Motor neuron (in vitro differentiated cells): ENCODE data around the gene RBM17. TPM values are rescaled to one million over a fixed set of nuclear protein-coding genes. Genes with fewer than 3 reads are reported as not detected.
"Not testable (repeated sequence)": the region's sequence is repeated elsewhere in the genome, so short reads cannot be mapped to it uniquely, and the experiment has no call there.

Experiments used
- ATAC-seq, 8 experiments: fragments of 200-7000 bp; cut with Tn5 transposase; replicated peaks in 6 of 8; 2 replicates each; pipeline ENCODE4 v1.8.0; 2021; ENCODE audit warnings: mild to moderate bottlenecking in 8 of 8, moderate library complexity in 8 of 8
- H3K27ac ChIP-seq, 2 donors: fragments of 250-450 bp; sonication (Bioruptor Pico); 2 replicates each; pipeline ENCODE4 v1.9.0; 2021; ENCODE audit warnings: antibody characterized with exemption in 2 of 2, mild to moderate bottlenecking in 2 of 2, moderate library complexity in 1 of 2
- H3K4me1 ChIP-seq, 2 donors: fragments of 250-450 bp; sonication (Bioruptor Pico); replicated peaks in 1 of 2; 2 replicates each; pipeline ENCODE4 v1.6.1; 2021; ENCODE audit warnings: antibody characterized with exemption in 2 of 2, mild to moderate bottlenecking in 2 of 2, moderate library complexity in 1 of 2
- H3K4me3 ChIP-seq, 5 donors: fragments of 250-450 bp; sonication (Bioruptor Pico); 2 replicates each; pipeline ENCODE4 v1.9.0; 2021; ENCODE audit warnings: antibody characterized with exemption in 5 of 5, mild to moderate bottlenecking in 5 of 5, moderate library complexity in 4 of 5
- WGBS, 10 experiments: fragments of 450-650 bp; shearing (Covaris generic); methylation state at CpG; one replicate each; pipeline ENCODE4 v1.0.0; 2022; 5-methylcytosine and 5-hydroxymethylcytosine counted together
- in situ Hi-C, 9 experiments: fragments of 400-800 bp; cut with MboI; loops; one replicate each; pipeline ENCODE4 v1.15.0; 2021; ENCODE audit warnings: low sequenced_read_pairs in 9 of 9, low pct_unique_long_range_greater_than_20kb in 2 of 9; ENCODE audit not compliant: unreplicated experiment in 9 of 9
- total RNA-seq, 8 experiments: library from RNA; unstranded; fragments of 300-600 nt; gene quantifications; 2 replicates each; pipeline versions ENCODE4 v1.2.3 to v1.2.4, GENCODE V29; 2022

Gene RBM17
- total RNA-seq, 8 experiments from 2014 or later, result 29.2 to 128 (median 50.7) TPM

DNA sequence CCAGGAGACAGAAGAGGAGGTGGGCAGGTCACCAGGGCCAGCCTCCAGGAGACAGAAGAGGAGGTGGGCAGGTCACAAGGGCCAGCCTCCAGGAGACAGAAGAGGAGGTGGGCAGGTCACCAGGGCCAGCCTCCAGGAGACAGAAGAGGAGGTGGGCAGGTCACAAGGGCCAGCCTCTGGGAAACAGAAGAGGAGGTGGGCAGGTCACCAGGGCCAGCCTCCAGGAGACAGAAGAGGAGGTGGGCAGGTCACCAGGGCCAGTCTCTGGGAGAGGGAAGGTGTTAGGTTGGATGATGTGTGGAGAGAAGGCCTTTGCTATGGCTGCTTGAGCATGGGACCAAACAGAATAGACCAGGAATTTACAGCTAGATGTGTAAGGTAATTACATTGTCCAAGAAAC, 38.6 kb downstream of the RBM17 start:
- H3K4me3 ChIP-seq, in situ Hi-C loops, H3K27ac ChIP-seq, ATAC-seq: not testable (repeated sequence)
- peaks cover 3 to 12% of the 10 kb centered on the region in 2 donors for H3K4me1 ChIP-seq

DNA sequence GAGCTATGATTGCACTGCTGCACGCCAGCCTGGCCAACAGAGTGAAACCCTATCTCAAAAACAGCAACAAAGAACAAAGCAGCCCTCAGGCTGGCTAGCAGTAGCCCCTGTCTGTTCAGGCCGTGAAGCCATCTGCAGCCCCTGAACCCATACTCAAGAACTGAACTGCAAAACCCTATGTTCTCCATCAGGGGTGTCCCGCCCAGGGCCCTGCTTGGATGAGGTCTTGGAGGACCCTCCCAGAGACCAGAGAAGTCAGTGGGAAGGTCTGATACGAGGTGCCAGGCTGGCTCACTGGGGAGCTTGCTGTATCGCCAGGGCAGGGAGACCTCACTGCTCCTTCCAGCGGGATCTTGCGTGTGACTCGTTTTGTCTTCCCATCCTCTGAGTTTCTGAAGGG, 39.3 kb downstream of the RBM17 start:
- in situ Hi-C loops, result no loop called here
- Histone ChIP-seq H3K4me3 (no peak overlapping the region), H3K4me1 (peaks cover 3 to 12% of the 10 kb centered on the region in 2 donors), H3K27ac (no peak overlapping the region)
- no peak for ATAC-seq
- 50 to 90% (median 77%) methylated on average over 2 to 4 of the region's 8 CpGs; no CpG with 5 or more reads in 5 of the 10 experiments for WGBS, 10 experiments

DNA sequence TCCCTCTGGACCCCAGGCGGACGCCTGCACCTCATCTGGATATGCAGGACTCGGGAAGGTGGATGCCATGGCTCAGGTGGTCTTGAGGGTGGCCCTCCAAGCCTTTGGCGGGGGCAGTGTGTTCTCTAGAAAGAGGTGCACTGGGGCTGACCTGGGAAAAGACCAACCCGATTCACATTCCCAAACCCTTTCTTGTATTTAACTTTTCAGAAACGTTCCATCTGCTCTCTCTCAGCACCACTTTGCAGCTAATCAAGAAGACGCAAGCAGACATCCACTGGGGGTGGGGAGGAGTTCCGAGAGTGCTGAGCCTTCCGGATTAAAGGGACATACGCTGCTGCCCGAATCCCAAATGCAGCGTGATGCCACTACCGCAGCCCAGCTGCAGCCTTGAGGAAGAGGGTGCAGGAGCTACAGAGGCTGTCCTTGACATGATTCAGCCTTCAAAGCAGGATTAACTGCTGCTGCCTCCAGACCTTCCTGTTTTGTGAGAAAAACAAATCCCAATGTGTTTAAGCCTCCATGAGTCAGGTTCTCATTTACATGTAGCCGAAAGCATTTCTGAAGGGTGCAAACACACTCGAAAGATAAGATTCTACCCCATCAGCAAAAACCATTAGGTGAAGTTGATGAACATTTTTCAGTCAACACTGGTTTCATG, 39.9 kb downstream of the RBM17 start:
- in situ Hi-C loops, result no loop called here
- WGBS, 10 experiments, result 4 to 93% (median 54%) methylated on average over 1 to 9 of the region's 15 CpGs; no CpG with 5 or more reads in 2 of the 10 experiments
- peaks cover 3 to 17% of the 10 kb centered on the region in 2 donors for H3K4me1 ChIP-seq
- peak in 6 of 8 experiments; percentile 24 to 72 (median 44) for ATAC-seq
- H3K27ac ChIP-seq, result no peak overlapping the region
- no peak overlapping the region for H3K4me3 ChIP-seq

DNA sequence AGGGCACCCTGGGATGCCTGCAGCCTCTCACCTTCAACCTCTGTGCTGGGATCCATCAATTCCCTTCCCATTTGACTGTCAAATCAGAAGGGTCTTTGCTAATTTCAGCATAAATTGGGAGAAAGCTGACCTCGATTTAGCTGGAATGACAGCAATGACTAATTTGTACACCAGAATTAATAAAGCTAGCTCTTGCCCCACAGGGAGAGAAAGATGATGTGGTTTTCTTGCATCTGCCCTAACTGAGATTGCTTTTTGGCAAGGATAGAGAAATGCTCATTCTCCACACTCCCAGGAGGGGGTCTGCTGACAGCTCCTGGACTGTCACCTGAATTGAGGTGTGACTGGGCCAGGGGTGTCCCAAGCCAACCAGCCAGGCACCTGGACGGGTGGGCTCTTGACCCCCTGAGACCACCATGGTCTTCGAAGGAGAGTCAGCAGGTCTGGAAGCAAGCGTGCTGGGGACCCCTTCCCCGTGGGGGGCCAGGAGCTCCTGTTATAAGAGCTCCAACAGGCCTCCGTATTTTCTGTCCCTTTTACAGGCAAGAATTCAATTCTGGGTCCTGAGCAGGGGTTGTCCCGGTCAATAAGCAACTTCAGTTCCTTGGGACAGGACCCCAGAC, 42.1 kb downstream of the RBM17 start:
- in situ Hi-C loops, result no loop called here
- ATAC-seq, result no peak
- WGBS, 10 experiments, result 0 to 100% (median 69%) methylated on average over 1 to 6 of the region's 7 CpGs; no CpG with 5 or more reads in 1 of the 10 experiments
- Histone ChIP-seq H3K4me1 (peaks cover 8 to 29% of the 10 kb centered on the region in 2 donors), H3K4me3 (no peak overlapping the region), H3K27ac (no peak overlapping the region)

DNA sequence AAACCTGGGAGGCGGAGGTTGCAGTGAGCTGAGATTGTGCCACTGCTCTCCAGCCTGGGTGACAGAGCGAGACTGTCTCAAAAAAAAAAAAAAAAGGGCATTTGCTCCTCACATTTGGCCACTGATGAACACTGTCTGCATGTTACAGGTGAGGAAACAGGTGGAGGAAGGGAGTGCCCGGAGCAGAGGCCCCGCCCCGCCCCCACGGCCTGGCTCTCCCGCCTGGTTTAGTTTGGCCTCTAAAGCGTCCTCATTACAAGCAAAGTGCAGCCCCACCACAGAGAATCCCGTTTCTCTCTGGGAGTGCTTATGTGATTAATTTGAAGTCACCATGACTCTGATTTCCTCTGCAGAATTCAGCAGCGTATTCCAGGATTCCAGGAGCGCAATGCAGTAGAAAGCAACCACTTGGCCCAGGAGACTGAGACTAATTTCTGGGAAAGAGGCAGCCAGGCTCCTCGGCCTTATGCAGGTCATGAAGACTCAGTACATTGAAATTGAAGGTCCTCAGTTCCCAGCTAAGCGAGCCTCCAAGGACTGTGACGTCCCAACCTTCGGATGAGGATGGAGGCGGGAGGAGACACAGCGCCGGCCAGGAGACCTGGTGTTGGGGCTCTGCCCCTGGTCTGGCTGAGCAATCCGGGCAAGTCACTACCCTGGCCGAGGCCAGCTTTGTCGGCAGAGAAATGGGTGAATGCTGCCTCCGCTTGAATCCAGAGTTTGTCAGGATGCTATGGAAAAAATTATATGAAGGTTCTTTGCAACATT, 44.7 kb downstream of the RBM17 start:
- Histone ChIP-seq H3K27ac (no peak overlapping the region), H3K4me1 (peaks cover 7 to 25% of the 10 kb centered on the region in 2 donors), H3K4me3 (no peak overlapping the region)
- 60 to 100% (median 80%) methylated on average over 1 to 11 of the region's 22 CpGs for WGBS, 10 experiments
- in situ Hi-C loops, result no loop called here
- ATAC-seq, result peak in 2 of 8 experiments; percentile 23 to 45

DNA sequence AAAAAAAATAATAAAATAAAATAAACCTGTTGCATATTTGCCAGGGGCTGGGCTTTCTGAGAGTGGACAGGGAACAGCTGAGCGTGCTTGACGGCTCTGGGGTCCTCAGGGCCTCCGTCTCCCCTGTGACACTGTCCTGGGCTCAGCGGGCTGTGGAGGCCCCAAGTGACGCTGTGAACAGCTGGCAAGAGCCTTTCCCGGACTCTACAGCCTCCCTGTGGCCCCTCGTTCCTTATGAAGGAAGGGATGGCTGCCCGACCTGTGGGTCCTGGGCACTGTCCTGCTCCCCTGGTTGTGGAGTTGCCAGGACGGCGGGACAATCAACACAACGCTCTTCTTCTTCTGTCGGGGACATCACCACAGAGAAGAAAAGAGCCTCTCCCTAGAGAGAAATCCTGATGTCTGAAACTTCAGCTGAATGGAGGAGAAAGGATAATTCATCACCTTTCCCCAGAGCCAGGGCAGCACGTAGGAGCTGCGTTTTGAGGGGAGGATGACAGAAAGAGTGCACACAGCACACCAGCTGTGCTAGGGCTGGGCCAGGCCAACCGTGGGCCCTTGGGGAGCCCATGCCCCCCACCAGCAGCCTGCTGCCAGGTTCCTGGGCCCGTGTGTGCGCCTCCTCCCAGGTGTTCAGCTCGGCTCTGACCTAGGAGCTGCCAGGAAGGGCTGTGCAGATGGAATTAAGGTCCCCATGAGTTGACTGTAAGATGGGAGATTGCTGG, 45.4 kb downstream of the RBM17 start:
- Histone ChIP-seq H3K4me3 (no peak overlapping the region), H3K4me1 (peaks cover 5 to 19% of the 10 kb centered on the region in 2 donors), H3K27ac (no peak overlapping the region)
- 50 to 100% (median 76%) methylated on average over 1 to 7 of the region's 18 CpGs; no CpG with 5 or more reads in 5 of the 10 experiments for WGBS, 10 experiments
- peak in 5 of 8 experiments; percentile 33 to 71 (median 58) for ATAC-seq
- in situ Hi-C loops, result no loop called here

DNA sequence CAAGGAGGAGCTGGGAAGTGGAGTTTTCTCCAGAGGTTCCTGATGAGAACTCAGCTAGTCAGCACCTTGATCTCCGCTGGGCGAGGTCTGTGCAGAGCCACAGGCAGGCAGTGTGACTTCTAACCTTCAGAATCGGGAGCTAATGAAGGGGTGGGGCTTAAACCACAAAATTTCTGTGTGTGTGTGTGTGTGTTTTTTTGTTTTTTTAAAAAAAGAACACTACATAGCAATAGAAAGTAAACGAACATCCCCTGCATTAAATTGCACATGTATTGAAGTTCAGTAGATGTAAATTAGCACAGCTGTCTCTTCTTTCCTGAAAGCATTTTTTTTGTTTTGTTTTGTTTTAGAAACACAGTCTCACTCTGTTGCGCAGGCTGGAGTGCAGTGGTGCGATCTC, 46.2 kb downstream of the RBM17 start:
- ATAC-seq, result peak in 1 of 8 experiments; percentile 67
- Histone ChIP-seq H3K4me3 (no peak overlapping the region), H3K4me1 (peaks cover 5 to 19% of the 10 kb centered on the region in 2 donors), H3K27ac (no peak overlapping the region)
- in situ Hi-C loops, result no loop called here
- WGBS, 10 experiments, result 0 to 100% (median 83%) methylated on average over 1 to 5 of the region's 6 CpGs; no CpG with 5 or more reads in 3 of the 10 experiments

DNA sequence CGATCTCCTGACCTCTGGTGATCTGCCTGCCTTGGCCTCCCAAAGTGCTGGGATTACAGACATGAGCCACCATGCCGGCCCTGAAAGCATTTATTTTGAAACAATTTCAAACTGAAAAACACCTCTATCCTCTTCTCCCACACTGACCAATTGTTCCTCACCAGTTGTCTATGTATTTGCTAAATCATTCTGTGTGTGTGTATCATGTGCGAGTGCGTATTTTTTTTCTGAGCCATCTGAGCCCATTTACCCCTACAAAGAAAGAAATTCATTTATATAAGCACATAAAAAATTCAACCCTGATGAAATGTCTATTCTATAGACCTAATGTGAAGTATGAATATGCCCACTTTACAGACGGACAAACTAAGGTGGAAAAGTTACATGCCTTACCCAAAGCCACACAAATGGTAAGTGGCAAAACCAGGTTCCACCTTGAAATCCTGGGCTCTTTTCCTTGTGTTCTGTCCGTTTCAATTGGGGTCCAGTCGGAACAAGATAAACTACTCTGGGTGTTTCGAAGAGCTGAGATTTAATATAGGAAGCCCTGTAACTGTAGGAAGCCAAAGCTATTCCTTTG, 46.8 kb downstream of the RBM17 start:
- peaks cover 5 to 19% of the 10 kb centered on the region in 2 donors for H3K4me1 ChIP-seq
- no peak overlapping the region for H3K27ac ChIP-seq
- H3K4me3 ChIP-seq, result no peak overlapping the region
- in situ Hi-C loops, result no loop called here
- no peak for ATAC-seq
- 49 to 97% (median 90%) methylated on average over 1 to 6 of the region's 8 CpGs; no CpG with 5 or more reads in 1 of the 10 experiments for WGBS, 10 experiments

DNA sequence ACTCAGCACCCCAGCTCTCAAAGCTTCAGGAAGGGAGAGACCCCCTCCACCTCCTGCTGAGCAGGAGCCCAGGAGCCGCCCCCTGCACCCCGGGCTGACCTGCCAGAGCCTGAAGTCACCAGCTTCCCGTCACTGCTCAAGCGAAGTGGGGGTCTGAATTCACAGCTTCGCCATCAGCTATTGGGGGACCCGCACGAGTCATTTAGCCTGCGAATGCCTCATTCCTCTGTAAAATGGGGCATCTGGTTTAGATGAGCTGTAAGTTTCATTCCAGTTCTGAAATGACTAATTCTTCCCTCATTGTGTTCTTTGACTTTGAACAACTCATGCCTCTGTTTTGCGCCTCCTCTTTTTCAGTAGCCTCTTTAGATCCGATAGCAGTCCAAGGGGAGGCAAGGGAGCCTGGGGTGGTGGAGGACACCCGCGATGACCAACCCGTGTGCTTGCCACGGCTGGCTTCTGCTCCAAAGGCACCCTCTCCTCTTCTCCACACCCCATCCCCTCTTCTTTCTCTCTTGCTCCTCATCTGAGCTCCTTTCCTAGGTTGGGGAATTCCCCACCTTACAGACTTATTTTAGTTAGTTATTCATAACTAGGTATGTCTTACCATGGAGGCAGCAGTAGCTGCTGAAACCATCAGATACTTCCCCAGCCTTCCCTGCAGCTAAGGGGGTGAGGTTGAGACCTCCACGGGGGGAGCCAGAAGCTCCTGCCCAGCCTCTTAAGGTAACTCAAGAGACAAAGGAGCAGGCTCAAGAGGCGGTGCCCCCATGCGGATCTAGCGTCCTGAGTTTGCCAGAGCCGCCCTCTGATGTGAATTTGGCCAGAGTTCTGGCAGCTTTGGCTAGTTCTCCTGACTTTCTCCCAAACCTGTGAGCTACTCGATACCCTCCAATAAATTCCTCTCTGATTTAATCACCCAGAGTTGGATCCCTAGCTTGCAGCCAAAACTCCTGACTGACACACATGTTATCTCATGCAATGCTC, 47.7 kb downstream of the RBM17 start:
- Histone ChIP-seq H3K4me3 (no peak overlapping the region), H3K4me1 (peaks cover 5 to 19% of the 10 kb centered on the region in 2 donors), H3K27ac (no peak overlapping the region)
- WGBS, 10 experiments, result 0 to 76% (median 60%) methylated on average over 1 to 15 of the region's 20 CpGs; no CpG with 5 or more reads in 1 of the 10 experiments
- peak in 1 of 8 experiments; percentile 21 for ATAC-seq
- in situ Hi-C loops, result no loop called here

DNA sequence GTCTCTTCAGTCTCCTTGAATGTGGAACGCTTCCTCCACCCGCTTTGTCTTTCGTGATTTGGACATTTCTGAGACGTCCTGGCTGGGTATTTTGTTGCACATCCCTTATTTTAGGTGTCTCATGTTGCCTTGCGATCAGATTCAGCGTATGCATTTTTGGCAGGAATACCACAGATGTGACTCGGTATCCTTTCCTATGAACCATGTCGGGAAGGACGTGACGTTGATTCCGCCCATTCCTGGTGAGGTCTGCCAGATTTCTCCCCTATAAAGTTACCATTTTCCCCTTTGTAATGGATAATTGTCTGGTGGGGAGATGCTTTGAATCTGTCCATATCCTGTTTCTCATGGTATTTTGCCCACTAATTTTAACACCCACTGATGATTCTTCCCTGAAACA, 49.6 kb downstream of the RBM17 start:
- Histone ChIP-seq H3K4me1 (peaks cover 5 to 17% of the 10 kb centered on the region in 2 donors), H3K27ac (no peak overlapping the region), H3K4me3 (no peak overlapping the region)
- WGBS, 10 experiments, result 77 to 100% (median 89%) methylated on average over 1 to 10 of the region's 11 CpGs; no CpG with 5 or more reads in 2 of the 10 experiments
- ATAC-seq, result no peak
- in situ Hi-C loops, result no loop called here

DNA sequence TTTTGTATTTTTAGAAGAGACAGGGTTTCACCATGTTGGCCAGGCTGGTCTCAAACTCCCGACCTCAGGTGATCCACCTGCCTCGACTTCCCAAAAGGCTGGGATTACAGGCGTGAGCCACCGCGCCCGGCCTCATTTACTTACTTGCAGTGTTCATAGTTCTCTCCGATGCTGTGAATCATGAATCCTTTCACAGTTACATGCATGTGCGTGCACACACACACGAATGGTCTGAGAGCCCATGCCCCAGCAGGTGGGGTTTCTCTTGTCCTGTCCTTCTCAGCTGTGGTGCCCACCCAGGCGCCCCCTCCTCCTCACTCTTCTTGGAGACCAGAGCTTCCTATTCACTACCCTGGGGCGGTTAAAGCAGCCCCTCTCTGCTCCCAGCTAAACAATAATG, 50.6 kb downstream of the RBM17 start:
- in situ Hi-C loops, result no loop called here
- 80 to 100% (median 94%) methylated on average over 1 to 8 of the region's 11 CpGs; no CpG with 5 or more reads in 4 of the 10 experiments for WGBS, 10 experiments
- ATAC-seq, result no peak
- Histone ChIP-seq H3K4me1 (peaks cover 1 to 7% of the 10 kb centered on the region in 2 donors), H3K4me3 (no peak overlapping the region), H3K27ac (no peak overlapping the region)
